Gastroesophageal sphincter (tissue), 4 donors: ENCODE measurements around the gene GRID1. TPM values are rescaled to one million over a fixed set of nuclear protein-coding genes. Genes with fewer than 3 reads are reported as not detected.

ENCODE experiments used
- ATAC-seq: fragments of 150-250 bp; one replicate; pipeline ENCODE4 v1.9.1; 2016; ENCODE audit warnings: mild to moderate bottlenecking, moderate library complexity
- H3K27ac ChIP-seq, 4 donors: fragments of 200-600 bp; sonication (generic) in 3 of 4; 1 replicate in 3 of 4; 2 replicates in 1 of 4; pipeline ENCODE4 v1.5.1; 2016 to 2019
- H3K27me3 ChIP-seq: fragments of 200-600 bp; sonication (generic); one replicate; pipeline ENCODE4 v1.5.1; 2019
- H3K36me3 ChIP-seq, 2 donors: fragments of 200-600 bp; sonication (generic); one replicate each; pipeline ENCODE4 v1.5.1; 2019; ENCODE audit warnings: control low read depth in 1 of 2
- H3K4me1 ChIP-seq, 3 donors: fragments of 200-600 bp; sonication (generic); 1 replicate in 2 of 3; 2 replicates in 1 of 3; pipeline ENCODE4 v1.5.1; 2016 to 2019; ENCODE audit warnings: control low read depth in 2 of 3
- H3K4me3 ChIP-seq, 2 donors: fragments of 200-600 bp; sonication (generic); one replicate each; pipeline ENCODE4 v1.5.1; 2019; ENCODE audit warnings: mild to moderate bottlenecking in 1 of 2, moderate library complexity in 1 of 2
- H3K9me3 ChIP-seq, 3 donors: fragments of 200-600 bp; sonication (generic); one replicate each; pipeline ENCODE4 v1.5.1; 2017 to 2019; ENCODE audit warnings: control low read depth in 2 of 3
- CTCF ChIP-seq, 4 experiments: fragments of 200-600 bp in 2 of 4; fragments of 450-650 bp in 2 of 4; sonication (generic) in 1 of 4; IDR thresholded peaks; one replicate each; pipeline ENCODE4 v1.5.1; 2017 to 2019; ENCODE audit warnings: antibody characterized with exemption in 4 of 4, mild to moderate bottlenecking in 2 of 4, moderate library complexity in 2 of 4
- EP300 ChIP-seq: sonication (generic); formaldehyde crosslinking; IDR thresholded peaks from one replicate; pipeline ENCODE4 v1.6.1; 2017; ENCODE audit warnings: antibody characterized with exemption, mild to moderate bottlenecking
- POLR2A ChIP-seq, 2 donors: fragments of 450-650 bp; IDR thresholded peaks; one replicate each; pipeline ENCODE4 v1.6.1; 2017; ENCODE audit warnings: antibody characterized with exemption in 2 of 2, mild to moderate bottlenecking in 2 of 2, moderate library complexity in 1 of 2
- POLR2AphosphoS5 ChIP-seq: sonication (generic); formaldehyde crosslinking; IDR thresholded peaks from one replicate; pipeline ENCODE4 v1.6.1; 2017; ENCODE audit warnings: antibody characterized with exemption
- WGBS, 2 donors: methylation state at CpG; one replicate each; pipeline ENCODE4 v1.1.5; 2018; ENCODE audit warnings: low coverage in 1 of 2; 5-methylcytosine and 5-hydroxymethylcytosine counted together
- total RNA-seq, 4 donors: library from RNA; depleted of rRNA; stranded (reverse); fragments of >200 nt; gene quantifications; one replicate each; pipeline ENCODE4 v1.1.0, GENCODE V29; 2016

Gene GRID1
- total RNA-seq, 4 donors from 2014 or later: 1.2 to 2.7 (median 1.7) TPM

GRCh38 chr10:86168256-86168655, 198.3 kb downstream of the GRID1 start:
- Histone ChIP-seq H3K27me3 (no peaks in the 10 kb centered on the region), H3K4me1 (no peaks in the 10 kb centered on the region), H3K4me3 (no peak overlapping the region), H3K36me3 (no peaks in the 10 kb centered on the region), H3K27ac (no peak overlapping the region), H3K9me3 (no peaks in the 10 kb centered on the region)
- WGBS, 2 donors: 60% methylated on average over 2 of the region's 7 CpGs; no CpG with 5 or more reads in 1 of the 2 donors
- TF ChIP-seq POLR2A (IDR thresholded peaks at IDR 0.05) (no peak), POLR2AphosphoS5 (no peak), EP300 (no peak), CTCF (IDR thresholded peaks at IDR 0.05) (no peak)
- ATAC-seq: no peak

GRCh38 chr10:86167762-86168128, 198.8 kb downstream of the GRID1 start:
- no peak for TF ChIP-seq CTCF (IDR thresholded peaks at IDR 0.05)
- no peak for TF ChIP-seq POLR2A (IDR thresholded peaks at IDR 0.05)
- TF ChIP-seq EP300: no peak
- TF ChIP-seq POLR2AphosphoS5: no peak

GRCh38 chr10:86167121-86167761, 199.4 kb downstream of the GRID1 start:
- Histone ChIP-seq H3K27ac (no peak overlapping the region), H3K36me3 (no peaks in the 10 kb centered on the region), H3K9me3 (no peaks in the 10 kb centered on the region), H3K4me3 (no peak overlapping the region), H3K27me3 (no peaks in the 10 kb centered on the region), H3K4me1 (no peaks in the 10 kb centered on the region)
- no peak for ATAC-seq
- WGBS, 2 donors: 93% methylated on average over 2 of the region's 5 CpGs; no CpG with 5 or more reads in 1 of the 2 donors
- no peak for TF ChIP-seq CTCF (IDR thresholded peaks at IDR 0.05)
- no peak for TF ChIP-seq POLR2AphosphoS5
- TF ChIP-seq EP300: no peak
- TF ChIP-seq POLR2A (IDR thresholded peaks at IDR 0.05): no peak

More at GRCh38 chr10:86167762-86168128, 198.8 kb downstream of the GRID1 start:
- Histone ChIP-seq H3K4me3 (no peak overlapping the region), H3K36me3 (no peaks in the 10 kb centered on the region), H3K27ac (no peak overlapping the region), H3K4me1 (no peaks in the 10 kb centered on the region), H3K27me3 (no peaks in the 10 kb centered on the region), H3K9me3 (no peaks in the 10 kb centered on the region)
- no peak for ATAC-seq
- WGBS, 2 donors: 70 to 90% methylated on average over 2 of the region's 4 CpGs

GRCh38 chr10:86165666-86166065, 200.9 kb downstream of the GRID1 start:
- Histone ChIP-seq H3K27ac (no peak overlapping the region), H3K4me1 (no peaks in the 10 kb centered on the region), H3K27me3 (no peaks in the 10 kb centered on the region), H3K4me3 (no peak overlapping the region), H3K9me3 (no peaks in the 10 kb centered on the region), H3K36me3 (no peaks in the 10 kb centered on the region)
- TF ChIP-seq POLR2AphosphoS5 (no peak), EP300 (no peak), CTCF (IDR thresholded peaks at IDR 0.05) (no peak), POLR2A (IDR thresholded peaks at IDR 0.05) (no peak)
- 90 to 94% methylated on average over 3 to 6 of the region's 9 CpGs for WGBS, 2 donors
- ATAC-seq: no peak

- no peak overlapping the region for H3K4me3 ChIP-seq
- H3K4me1 ChIP-seq: no peaks in the 10 kb centered on the region
- H3K9me3 ChIP-seq: no peaks in the 10 kb centered on the region
- 69 to 73% methylated on average over 4 to 7 of the region's 8 CpGs for WGBS, 2 donors
- no peaks in the 10 kb centered on the region for H3K27me3 ChIP-seq
- TF ChIP-seq EP300 (no peak), CTCF (IDR thresholded peaks at IDR 0.05) (no peak), POLR2A (IDR thresholded peaks at IDR 0.05) (no peak), POLR2AphosphoS5 (no peak)
- ATAC-seq: no peak
- no peaks in the 10 kb centered on the region for H3K36me3 ChIP-seq
- no peak overlapping the region for H3K27ac ChIP-seq
Observed at GRCh38 chr10:86164960-86165630, 201.5 kb downstream of the GRID1 start.
